Upper lobe of left lung (tissue), 6 donors: ENCODE measurements around the gene HTR3D. TPM values are rescaled to one million over a fixed set of nuclear protein-coding genes. Genes with fewer than 3 reads are reported as not detected.

Experiments
- ATAC-seq, 2 donors: fragments of 200-7000 bp; cut with Tn5 transposase; one replicate each; pipeline ENCODE4 v1.9.1; 2022; ENCODE audit warnings: mild to moderate bottlenecking in 2 of 2, moderate library complexity in 2 of 2; ENCODE audit not compliant: low FRiP score in 2 of 2
- DNase-seq, 2 donors: peaks; one replicate each; pipeline ENCODE4 v3.0.0-alpha.2; 2019 to 2020
- H3K27ac ChIP-seq, 4 donors: fragments of 200-600 bp; sonication (generic); one replicate each; pipeline ENCODE4 v1.5.1; 2016 to 2019
- H3K27me3 ChIP-seq, 4 donors: fragments of 200-600 bp; sonication (generic); one replicate each; pipeline ENCODE4 v1.5.1; 2017 to 2019
- H3K36me3 ChIP-seq, 4 donors: fragments of 200-600 bp; sonication (generic); one replicate each; pipeline ENCODE4 v1.5.1; 2016 to 2019
- H3K4me1 ChIP-seq, 4 donors: fragments of 200-600 bp; sonication (generic); one replicate each; pipeline ENCODE4 v1.5.1; 2018 to 2019
- H3K4me3 ChIP-seq, 4 donors: fragments of 200-600 bp; sonication (generic); one replicate each; pipeline ENCODE4 v1.5.1; 2017 to 2019; ENCODE audit warnings: mild to moderate bottlenecking in 2 of 4, moderate library complexity in 1 of 4
- H3K9me3 ChIP-seq, 4 donors: fragments of 200-600 bp; sonication (generic); one replicate each; pipeline ENCODE4 v1.5.1; 2018 to 2019
- CTCF ChIP-seq, 6 experiments: fragments of 450-650 bp in 4 of 6; fragments of 200-600 bp in 2 of 6; sonication (generic) in 2 of 6; IDR thresholded peaks; one replicate each; pipeline ENCODE4 v1.5.1; 2016 to 2019; ENCODE audit warnings: antibody characterized with exemption in 6 of 6
- EP300 ChIP-seq, 4 donors: sonication (generic); formaldehyde crosslinking; IDR thresholded peaks; one replicate each; pipeline ENCODE4 v1.5.1; 2017; ENCODE audit warnings: antibody characterized with exemption in 4 of 4, control low read depth in 2 of 4
- POLR2A ChIP-seq, 4 donors: fragments of 450-650 bp; IDR thresholded peaks; one replicate each; pipeline ENCODE4 v1.5.1; 2016 to 2017; ENCODE audit warnings: antibody characterized with exemption in 4 of 4, mild to moderate bottlenecking in 2 of 4
- POLR2AphosphoS5 ChIP-seq, 2 donors: sonication (generic); formaldehyde crosslinking; IDR thresholded peaks; one replicate each; pipeline ENCODE4 v1.5.1; 2017; ENCODE audit warnings: antibody characterized with exemption in 2 of 2
- WGBS, 2 donors: methylation state at CpG; one replicate each; pipeline ENCODE4 v1.1.5; 2017 to 2018; 5-methylcytosine and 5-hydroxymethylcytosine counted together
- total RNA-seq, 6 donors: library from RNA; depleted of rRNA in 4 of 6; stranded (reverse); fragments of >200 nt in 4 of 6; gene quantifications; one replicate each; pipeline versions ENCODE4 v1.1.0 to v1.2.1, GENCODE V29; 2016 to 2021
- donor health status: DM: no; HTN: no; CAD: no; lungs with moderate emphysema.
- donor health status: DM: no; HTN: yes; CAD: no; lungs with severe emphysema.

HTR3D gene
- total RNA-seq, 6 donors from 2014 or later, result not detected

GRCh38 chr3:184042617-184043016 is 11.1 kb downstream of the HTR3D start:
- no peaks in the 10 kb centered on the region for H3K27me3 ChIP-seq
- DNase-seq, result no peak
- H3K4me1 ChIP-seq, result peaks cover 0 to 4% (median 0%) of the 10 kb centered on the region in 4 donors
- no peak overlapping the region for H3K27ac ChIP-seq
- no peak overlapping the region for H3K4me3 ChIP-seq
- no peak for TF ChIP-seq POLR2A (IDR thresholded peaks at IDR 0.05)
- TF ChIP-seq POLR2AphosphoS5 (IDR thresholded peaks at IDR 0.05), result no peak
- TF ChIP-seq EP300 (IDR thresholded peaks at IDR 0.05), result no peak
- no peak for TF ChIP-seq CTCF (IDR thresholded peaks at IDR 0.05)
- ATAC-seq, result no peak
- 93 to 95% methylated on average over 1 of the region's 1 CpG for WGBS, 2 donors
- H3K9me3 ChIP-seq, result no peaks in the 10 kb centered on the region
- no peaks in the 10 kb centered on the region for H3K36me3 ChIP-seq

- Histone ChIP-seq H3K27ac (no peak overlapping the region), H3K4me1 (no peaks in the 10 kb centered on the region), H3K27me3 (no peaks in the 10 kb centered on the region), H3K4me3 (no peak overlapping the region), H3K36me3 (no peaks in the 10 kb centered on the region), H3K9me3 (no peaks in the 10 kb centered on the region)
- DNase-seq (no peak), ATAC-seq (no peak)
- TF ChIP-seq CTCF (IDR thresholded peaks at IDR 0.05) (no peak), POLR2AphosphoS5 (IDR thresholded peaks at IDR 0.05) (no peak), EP300 (IDR thresholded peaks at IDR 0.05) (no peak), POLR2A (IDR thresholded peaks at IDR 0.05) (no peak)
- WGBS, 2 donors, result 90 to 93% methylated on average over 5 of the region's 5 CpGs
Measured at GRCh38 chr3:184045995-184046394, 14.5 kb downstream of the HTR3D start.

- TF ChIP-seq POLR2AphosphoS5 (IDR thresholded peaks at IDR 0.05) (no peak), CTCF (IDR thresholded peaks at IDR 0.05) (no peak), POLR2A (IDR thresholded peaks at IDR 0.05) (no peak), EP300 (IDR thresholded peaks at IDR 0.05) (no peak)
- Histone ChIP-seq H3K27me3 (no peaks in the 10 kb centered on the region), H3K4me1 (no peaks in the 10 kb centered on the region), H3K9me3 (no peaks in the 10 kb centered on the region), H3K27ac (no peak overlapping the region), H3K4me3 (no peak overlapping the region), H3K36me3 (no peaks in the 10 kb centered on the region)
- no peak for ATAC-seq
- DNase-seq, result peak in 1 of 2 donors; percentile 32
- 69 to 83% methylated on average over 7 of the region's 7 CpGs for WGBS, 2 donors
Measured at GRCh38 chr3:184050217-184050847, 18.8 kb downstream of the HTR3D start.

- no peaks in the 10 kb centered on the region for H3K36me3 ChIP-seq
- TF ChIP-seq EP300 (IDR thresholded peaks at IDR 0.05), result no peak
- no peaks in the 10 kb centered on the region for H3K27me3 ChIP-seq
- 61 to 74% methylated on average over 4 of the region's 4 CpGs for WGBS, 2 donors
- DNase-seq, result no peak
- H3K4me3 ChIP-seq, result peak within 1 kb of the TSS in 1 of 4 donors; percentile 10
- no peak within 1 kb of the TSS for H3K27ac ChIP-seq
- no peak for ATAC-seq
- no peaks in the 10 kb centered on the region for H3K9me3 ChIP-seq
- no peaks in the 10 kb centered on the region for H3K4me1 ChIP-seq
Measured at GRCh38 chr3:184052767-184053166, 21.2 kb downstream of the HTR3D start, which contains the start of gene HTR3C. TSS of gene HTR3C (plus strand) at chr3:184053047. CDS start at chr3:184053081, 34 bp downstream.

- Histone ChIP-seq H3K9me3 (no peaks in the 10 kb centered on the region), H3K4me1 (no peaks in the 10 kb centered on the region), H3K36me3 (no peaks in the 10 kb centered on the region), H3K27me3 (no peaks in the 10 kb centered on the region), H3K4me3 (no peak overlapping the region), H3K27ac (no peak overlapping the region)
- ATAC-seq (no peak), DNase-seq (no peak)
- 79 to 80% methylated on average over 9 of the region's 9 CpGs for WGBS, 2 donors
- no peak for TF ChIP-seq POLR2AphosphoS5 (IDR thresholded peaks at IDR 0.05)
- no peak for TF ChIP-seq POLR2A (IDR thresholded peaks at IDR 0.05)
- no peak for TF ChIP-seq CTCF (IDR thresholded peaks at IDR 0.05)
- TF ChIP-seq EP300 (IDR thresholded peaks at IDR 0.05), result no peak
Measured at GRCh38 chr3:184058029-184058428, 26.5 kb downstream of the HTR3D start.
